GM04504 (cell line): ENCODE data around the gene ZMYND12.

ENCODE experiments used
- DNase-seq: peaks from one replicate; pipeline ENCODE4 v3.0.0-alpha.2; 2012; ENCODE audit warnings: low read depth

Gene ZMYND12

DNA sequence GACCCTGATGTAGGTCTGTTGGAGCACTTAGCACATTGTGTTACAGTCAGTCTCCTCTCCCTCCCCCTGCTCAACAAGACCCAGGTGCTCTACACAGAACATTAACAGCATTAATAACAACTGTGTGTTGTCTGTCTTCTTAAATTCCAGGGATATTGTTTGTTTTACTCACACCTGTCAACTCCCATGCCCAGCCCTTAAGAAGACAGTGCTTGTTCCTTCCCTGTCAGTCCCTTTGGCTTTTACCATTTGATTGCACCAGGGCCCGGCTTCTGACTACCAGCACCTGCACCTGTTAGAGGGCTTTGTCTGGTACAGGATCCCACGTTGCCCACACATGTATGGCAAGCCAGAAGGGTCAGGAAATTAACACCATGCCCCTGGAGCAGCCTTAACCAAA is 63.6 kb downstream of the ZMYND12 start:
- DNase-seq, result no peak

DNA sequence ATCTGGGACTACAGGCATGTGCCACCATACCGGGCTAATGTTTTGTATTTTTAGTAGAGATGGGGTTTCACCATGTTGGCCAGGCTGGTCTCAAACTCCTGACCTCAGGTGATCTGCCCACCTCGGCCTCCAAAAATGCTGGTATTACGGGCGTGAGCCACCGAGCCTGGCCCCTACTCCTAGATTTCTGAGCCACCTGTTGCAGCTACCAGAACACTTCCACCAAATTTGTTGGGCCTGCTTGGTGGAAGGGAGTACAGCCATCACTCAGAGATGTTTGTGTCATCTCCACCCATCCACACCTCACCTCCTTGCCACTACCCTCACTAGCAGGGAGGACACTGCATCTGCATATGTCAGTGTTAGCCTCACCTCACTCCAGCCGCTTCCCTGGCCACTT is 69.8 kb downstream of the ZMYND12 start:
- no peak for DNase-seq

DNA sequence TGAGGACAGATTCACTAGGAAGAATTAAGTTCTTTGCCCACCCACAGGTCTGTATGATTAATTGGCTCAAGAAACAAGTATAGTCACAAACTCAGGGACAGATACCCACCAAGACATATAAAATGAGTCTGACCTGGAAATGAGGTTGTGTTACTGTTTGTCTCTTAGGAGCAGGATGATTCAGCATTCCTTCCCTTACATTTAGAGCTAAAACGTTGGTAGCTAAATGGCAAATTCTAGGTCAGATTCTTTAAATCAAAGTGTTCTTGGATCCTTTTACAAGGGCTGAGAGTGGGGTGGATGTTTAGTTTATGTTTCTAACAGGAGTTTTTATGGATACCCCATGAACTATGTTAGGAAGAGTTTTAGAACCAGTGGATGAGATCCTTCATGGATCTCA is 70.5 kb downstream of the ZMYND12 start:
- no peak for DNase-seq

DNA sequence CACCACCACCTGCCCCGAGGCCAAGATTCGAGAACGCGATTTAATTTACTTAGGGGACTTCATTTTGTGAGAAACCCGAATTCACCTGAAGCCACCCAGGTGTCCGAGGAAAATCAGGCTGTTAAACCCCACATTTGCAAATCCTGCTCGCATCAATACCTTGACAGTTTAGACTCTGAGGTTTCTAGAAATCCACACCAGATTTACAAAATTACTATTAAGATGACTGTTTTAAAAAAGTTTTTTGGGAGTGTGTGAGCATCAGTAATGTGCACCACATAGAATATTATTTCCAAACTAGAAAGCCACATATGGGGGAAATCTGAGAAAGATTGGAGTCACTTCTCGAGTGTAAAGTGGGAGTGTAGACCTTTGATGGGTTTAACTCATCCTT is 74.5 kb downstream of the ZMYND12 start:
- DNase-seq, result no peak

DNA sequence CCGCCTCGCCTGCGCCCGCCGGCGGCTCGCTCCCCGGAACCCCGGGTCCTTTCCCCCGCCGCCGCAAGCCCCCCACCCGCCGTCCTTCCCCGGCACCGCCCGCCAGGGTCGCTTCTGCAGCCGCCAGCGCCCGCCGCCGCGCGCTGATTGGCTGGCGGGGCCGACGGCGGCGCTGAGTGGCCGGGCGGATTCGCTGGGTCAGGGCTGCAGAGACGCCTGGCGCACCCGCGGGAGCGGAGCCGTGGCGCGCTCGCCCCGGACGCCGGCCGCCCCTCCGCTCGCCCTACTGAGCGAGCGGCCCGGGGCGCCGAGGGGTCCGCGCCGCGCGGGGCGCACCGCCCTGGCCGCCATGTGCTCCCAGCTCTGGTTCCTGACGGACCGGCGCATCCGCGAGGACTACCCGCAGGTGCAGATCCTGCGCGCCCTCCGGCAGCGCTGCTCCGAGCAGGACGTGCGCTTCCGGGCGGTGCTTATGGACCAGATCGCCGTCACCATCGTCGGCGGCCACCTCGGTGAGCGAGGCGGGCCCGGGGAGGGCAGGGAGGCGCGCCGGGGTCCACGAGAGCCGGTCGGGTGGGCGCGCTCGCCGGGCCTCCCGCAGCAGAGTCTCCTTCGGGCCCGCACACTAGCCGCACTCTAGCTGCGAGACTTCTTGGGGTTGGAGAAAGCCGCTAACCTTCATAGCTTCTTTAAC is 75.1 kb downstream of the ZMYND12 start, which contains the start of gene RIMKLA:
RIMKLA (plus strand) TSS at position 207 of the 694 bp plus-strand sequence; CDS start at position 350, 143 bp downstream.
- no peak for DNase-seq
